AG10803 (cell line): ENCODE data around the gene LSM7.
"Not testable (repeated sequence)": the region's sequence is repeated elsewhere in the genome, so short reads cannot be mapped to it uniquely, and the experiment has no call there.

Experiments
- DNase-seq: peaks from one replicate; pipeline ENCODE4 v3.0.0; 2010; ENCODE audit warnings: low read depth
- H3K4me3 ChIP-seq: 2 replicates; pipeline ENCODE4 v1.5.1; 2011; ENCODE audit warnings: mild to moderate bottlenecking, low read length, control low read depth
- CTCF ChIP-seq: conservative IDR thresholded peaks from 2 replicates; pipeline ENCODE4 v1.5.1; 2011; ENCODE audit warnings: mild to moderate bottlenecking, low read length, control low read depth, inconsistent platforms

LSM7 gene

DNA sequence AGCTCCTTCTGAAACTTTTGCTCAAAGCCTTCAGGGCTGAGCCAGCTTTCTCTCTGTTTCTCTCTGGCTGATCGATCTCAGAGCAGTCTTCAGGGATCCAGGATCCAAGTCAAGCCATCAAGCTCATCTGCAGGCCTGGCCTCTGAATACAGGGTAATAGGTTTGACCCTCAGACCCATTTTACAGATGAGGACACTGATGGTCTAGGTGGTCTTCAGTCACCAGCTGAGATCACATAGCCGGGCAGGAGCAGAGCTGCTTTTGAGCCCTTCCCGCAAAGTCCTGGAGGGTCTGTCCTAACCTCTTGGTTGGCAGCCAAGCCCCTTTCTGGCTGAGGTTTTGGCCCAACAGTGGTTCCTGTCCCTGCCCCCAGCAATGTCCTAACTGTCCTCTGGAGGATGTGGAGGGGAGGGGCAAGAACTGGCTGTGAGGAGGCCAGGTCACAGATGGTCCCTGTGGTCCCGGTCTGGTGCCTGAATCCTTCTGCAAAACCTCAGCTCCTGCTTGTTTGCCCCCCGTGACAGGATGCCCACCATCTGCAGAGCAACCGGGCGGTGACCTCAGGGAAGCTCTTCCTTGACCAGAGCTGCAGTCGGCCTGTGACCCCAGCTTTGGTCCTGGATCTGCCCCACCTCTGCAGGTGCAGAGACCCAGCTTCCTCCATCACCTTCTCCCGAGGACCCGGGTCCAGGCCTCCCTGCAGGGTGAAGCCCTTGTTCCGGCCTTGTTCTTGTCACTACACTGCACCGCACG is 40.6 kb downstream of the LSM7 start:
- no peak for TF ChIP-seq CTCF
- no peak overlapping the region for H3K4me3 ChIP-seq
- DNase-seq, result no peak

DNA sequence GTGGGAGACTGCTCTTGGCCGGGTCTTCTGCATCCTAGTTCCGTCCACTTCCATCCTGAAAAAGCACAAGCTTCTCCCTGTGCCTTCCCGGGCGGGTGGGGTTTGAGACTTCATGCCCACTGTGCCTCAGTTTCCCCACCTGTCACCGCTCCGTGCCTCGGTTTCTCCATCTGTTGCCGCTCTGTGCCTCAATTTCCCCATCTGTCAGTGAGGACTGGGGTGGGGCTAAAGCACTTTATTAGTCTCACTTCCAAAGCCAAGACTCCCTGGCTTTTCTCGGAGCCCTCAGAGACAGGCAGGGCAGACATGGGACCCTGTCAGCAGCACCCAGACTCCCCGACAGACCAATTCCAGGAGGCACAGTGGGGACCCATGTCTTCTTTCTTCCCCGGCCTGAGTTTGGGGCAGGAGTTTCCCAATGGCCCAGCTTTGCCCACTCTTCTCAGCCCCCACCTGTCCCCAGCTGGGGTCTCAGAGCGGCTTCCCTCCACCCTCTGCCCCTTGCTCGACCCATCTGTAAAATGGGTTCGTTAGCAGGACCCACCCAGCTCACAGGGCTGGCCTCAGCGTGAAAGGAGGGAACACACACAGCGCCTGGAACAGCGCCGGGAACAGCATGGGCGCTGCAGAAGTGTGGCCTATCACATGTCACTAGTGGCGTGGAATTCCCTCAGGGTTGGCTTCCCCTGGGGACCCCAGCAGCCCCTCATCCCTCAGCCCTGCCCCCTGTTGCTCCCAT is 41.8 kb downstream of the LSM7 start:
- no peak for TF ChIP-seq CTCF
- H3K4me3 ChIP-seq, result no peak overlapping the region
- no peak for DNase-seq

DNA sequence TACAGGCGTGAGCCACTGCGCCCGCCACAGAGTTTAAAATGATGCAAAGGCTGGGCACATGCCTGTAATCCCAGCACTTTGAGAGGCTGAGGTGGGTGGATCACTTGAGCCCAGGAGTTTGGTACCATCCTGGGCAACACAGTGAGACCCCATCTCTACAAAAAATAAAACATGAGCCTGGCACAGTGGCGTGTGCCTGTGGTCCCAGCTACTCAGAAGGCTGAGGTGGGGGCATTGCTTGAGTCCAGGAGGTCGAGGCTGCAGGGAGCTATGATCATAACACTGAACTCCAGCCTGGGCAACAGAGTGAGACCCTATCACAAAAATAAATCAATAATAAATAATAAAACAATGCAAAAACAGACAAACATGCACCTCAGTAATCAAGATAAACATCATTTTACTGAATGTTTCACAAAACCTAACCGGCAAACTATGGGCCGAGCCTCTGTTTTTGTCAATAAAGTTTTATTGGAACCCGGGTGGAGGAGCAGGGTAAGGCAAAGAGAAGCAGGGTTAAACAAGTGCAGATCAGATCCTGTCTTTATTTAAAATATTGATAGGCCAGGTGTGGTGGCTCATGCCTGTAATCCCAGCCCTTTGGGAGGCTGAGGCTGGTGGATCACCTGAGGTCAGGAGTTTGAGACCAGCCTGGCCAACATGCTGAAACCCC is 44.4 kb downstream of the LSM7 start:
- no peak overlapping the region for H3K4me3 ChIP-seq
- DNase-seq, result no peak
- TF ChIP-seq CTCF, result no peak

DNA sequence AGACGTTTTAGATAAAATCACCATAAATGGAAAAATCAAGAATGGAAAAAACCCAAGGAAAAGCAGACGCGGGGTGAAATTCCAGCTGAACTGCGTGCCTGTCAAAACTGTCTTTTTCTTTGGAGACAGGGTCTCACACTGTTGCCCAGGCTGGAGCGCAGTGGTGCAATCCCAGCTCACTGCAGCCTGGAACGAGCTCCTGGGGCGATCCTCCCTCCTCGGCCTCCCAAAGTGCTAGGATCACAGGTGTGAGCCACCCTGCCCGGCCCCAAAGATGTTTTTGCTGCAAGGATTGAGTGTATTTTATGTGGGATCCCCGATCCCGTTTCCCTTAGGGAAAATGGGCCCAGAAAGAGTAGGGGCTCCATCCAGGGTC is 45.5 kb downstream of the LSM7 start:
- H3K4me3 ChIP-seq, result no peak overlapping the region
- no peak for TF ChIP-seq CTCF
- DNase-seq, result no peak

GRCh38 chr19:2282062-2282861 is 46.1 kb downstream of the LSM7 start, which contains the start of gene PEAK3:
Gene PEAK3 (minus strand): TSS chr19:2282175. CDS start chr19:2280931, 1,244 bp downstream.
- no peak for TF ChIP-seq CTCF
- H3K4me3 ChIP-seq, result no peak within 1 kb of the TSS
- DNase-seq, result peak; percentile 39

DNA sequence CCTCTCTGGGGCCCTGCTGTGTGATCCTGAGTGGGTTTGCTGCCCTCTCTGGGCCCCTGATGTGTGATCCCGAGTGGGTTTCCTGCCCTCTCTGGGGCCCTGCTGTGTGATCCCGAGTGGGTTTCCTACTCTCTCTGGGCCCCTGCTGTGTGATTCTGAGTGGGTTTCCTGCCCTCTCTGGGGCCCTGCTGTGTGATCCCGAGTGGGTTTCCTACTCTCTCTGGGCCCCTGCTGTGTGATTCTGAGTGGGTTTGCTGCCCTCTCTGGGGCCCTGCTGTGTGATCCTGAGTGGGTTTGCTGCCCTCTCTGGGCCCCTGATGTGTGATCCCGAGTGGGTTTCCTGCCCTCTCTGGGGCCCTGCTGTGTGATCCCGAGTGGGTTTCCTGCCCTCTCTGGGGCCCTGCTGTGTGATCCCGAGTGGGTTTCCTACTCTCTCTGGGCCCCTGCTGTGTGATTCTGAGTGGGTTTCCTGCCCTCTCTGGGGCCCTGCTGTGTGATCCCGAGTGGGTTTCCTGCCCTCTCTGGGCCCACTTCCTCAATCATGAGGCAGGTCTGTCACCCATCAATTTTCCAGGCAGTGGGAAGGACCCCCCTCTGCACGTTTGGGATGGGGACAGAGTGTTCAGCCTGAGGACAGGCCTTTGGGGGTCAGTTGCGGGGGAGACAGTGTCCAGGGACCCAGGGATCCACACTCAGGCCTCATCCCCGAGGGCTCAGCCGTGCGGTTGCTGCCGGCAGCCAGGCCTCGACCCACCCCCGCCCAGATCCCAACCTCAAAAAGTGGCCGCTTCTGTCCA is 46.9 kb downstream of the LSM7 start:
- not testable (repeated sequence) for DNase-seq, H3K4me3 ChIP-seq
